BLaER1 treated with 17β-estradiol and CSF1 and Interleukin-3, amounts not matched to agents 10 nM and 100 nM (cell line): ENCODE results near the gene POLR3K.

Source experiments
- H3K27ac ChIP-seq, 11 experiments: shearing (Covaris generic); formaldehyde crosslinking; 2 replicates each; pipeline ENCODE4 v1.8.1; 2022
- H3K27me3 ChIP-seq, 11 experiments: shearing (Covaris generic); formaldehyde crosslinking; 2 replicates each; pipeline ENCODE4 v1.8.1; 2022
- H3K36me3 ChIP-seq, 11 experiments: shearing (Covaris generic); formaldehyde crosslinking; 2 replicates each; pipeline ENCODE4 v1.8.1; 2022
- H3K4me1 ChIP-seq, 10 experiments: shearing (Covaris generic); formaldehyde crosslinking; 2 replicates each; pipeline ENCODE4 v1.8.1; 2022
- H3K4me2 ChIP-seq, 11 experiments: shearing (Covaris generic); formaldehyde crosslinking; 2 replicates each; pipeline ENCODE4 v1.8.1; 2022
- H3K4me3 ChIP-seq, 10 experiments: shearing (Covaris generic); formaldehyde crosslinking; 2 replicates each; pipeline ENCODE4 v1.8.1; 2022
- H3K9ac ChIP-seq, 11 experiments: shearing (Covaris generic); formaldehyde crosslinking; 2 replicates each; pipeline ENCODE4 v1.8.1; 2022
- H3K9me3 ChIP-seq, 11 experiments: shearing (Covaris generic); formaldehyde crosslinking; replicated peaks in 1 of 11; 2 replicates each; pipeline ENCODE4 v1.8.1; 2022
- H4K20me1 ChIP-seq, 11 experiments: shearing (Covaris generic); formaldehyde crosslinking; 2 replicates each; pipeline ENCODE4 v1.8.1; 2022
- Cebpa-rat ChIP-seq, 11 experiments: shearing (Covaris generic); IDR thresholded peaks; 2 replicates each; pipeline ENCODE4 v1.8.1; 2022

Gene POLR3K

GRCh38 chr16:77273-77806, 23.9 kb upstream of the POLR3K start:
- no peak for TF ChIP-seq Cebpa-rat (IDR thresholded peaks at IDR 0.05)
- Histone ChIP-seq H3K36me3 (peaks cover 20 to 34% (median 24%) of the 10 kb centered on the region in 11 experiments), H3K9ac (peak overlapping the region; percentile 93 to 100 (median 98)), H4K20me1 (peaks cover 0 to 21% (median 0%) of the 10 kb centered on the region in 11 experiments; a peak in 5 of 22 replicates), H3K27me3 (peaks cover 0 to 22% (median 20%) of the 10 kb centered on the region in 11 experiments; a peak in 18 of 22 replicates), H3K4me2 (peak overlapping the region; percentile 96 to 100 (median 99)), H3K27ac (peak overlapping the region; percentile 93 to 99 (median 96)), H3K4me3 (peak overlapping the region; percentile 80 to 100 (median 93)), H3K4me1 (peaks cover 62 to 91% (median 87%) of the 10 kb centered on the region in 10 experiments), H3K9me3 (no peaks in the 10 kb centered on the region)

GRCh38 chr16:76535-77272, 23.3 kb upstream of the POLR3K start:
- Histone ChIP-seq H3K9me3 (no peaks in the 10 kb centered on the region), H3K4me1 (peaks cover 59 to 89% (median 84%) of the 10 kb centered on the region in 10 experiments), H3K4me2 (peak overlapping the region; percentile 96 to 100 (median 99)), H3K27ac (peak overlapping the region; percentile 93 to 99 (median 96)), H3K4me3 (peak overlapping the region; percentile 80 to 100 (median 93)), H4K20me1 (peaks cover 0 to 16% (median 1%) of the 10 kb centered on the region in 11 experiments; a peak in 4 of 22 replicates), H3K36me3 (peaks cover 19 to 28% (median 22%) of the 10 kb centered on the region in 11 experiments), H3K27me3 (peaks cover 4 to 29% (median 25%) of the 10 kb centered on the region in 11 experiments), H3K9ac (peak overlapping the region; percentile 93 to 100 (median 98))
- peak in 1 of 11 experiments; percentile 56; a peak in 4 of 22 replicates for TF ChIP-seq Cebpa-rat (IDR thresholded peaks at IDR 0.05)

DNA sequence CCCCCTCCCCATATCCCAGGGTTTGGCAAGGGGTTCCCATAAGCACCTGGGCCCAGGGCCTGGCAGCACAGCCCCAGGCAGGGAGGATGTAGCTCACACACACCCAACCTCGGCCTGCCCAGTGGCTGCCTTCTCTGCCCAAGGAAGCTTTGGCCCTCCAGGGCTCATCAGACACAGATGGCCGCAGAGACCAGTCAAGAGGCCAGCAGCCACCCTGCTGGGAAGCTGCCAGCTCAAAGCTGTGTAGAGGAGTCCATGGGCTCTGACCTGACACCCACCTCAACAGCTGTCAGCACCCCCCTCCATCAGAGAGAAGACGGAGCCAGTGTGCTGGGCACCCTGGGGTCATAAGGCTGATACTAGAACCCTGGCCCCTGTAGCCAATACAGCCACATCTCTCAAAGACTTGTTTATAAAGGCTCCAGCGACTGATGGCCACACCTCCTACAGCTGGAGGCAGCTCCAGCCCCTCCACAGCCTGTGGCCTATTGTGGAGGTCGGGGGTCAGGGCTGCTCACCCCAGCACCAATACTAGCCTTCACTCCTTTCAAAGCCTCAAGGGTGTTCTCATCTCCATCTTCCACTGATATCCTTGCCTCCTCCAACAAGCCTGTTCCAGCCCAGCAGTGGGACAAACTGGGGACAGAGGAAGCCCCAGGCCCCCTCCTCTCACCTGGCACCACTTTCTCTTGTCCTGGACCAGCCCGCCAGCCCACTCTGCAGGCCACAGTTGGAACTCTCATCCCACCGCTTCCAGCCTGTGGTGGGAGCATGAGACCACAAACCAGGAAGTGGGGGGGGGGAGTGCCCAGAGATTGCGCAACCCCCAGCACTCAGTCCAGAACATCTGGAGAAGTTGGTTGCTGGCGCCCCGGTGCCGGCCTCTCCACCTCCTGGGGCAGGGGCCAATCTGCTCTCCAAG, 22.4 kb upstream of the POLR3K start:
- TF ChIP-seq Cebpa-rat (IDR thresholded peaks at IDR 0.05): peak; percentile 97 to 100 (median 100)

DNA sequence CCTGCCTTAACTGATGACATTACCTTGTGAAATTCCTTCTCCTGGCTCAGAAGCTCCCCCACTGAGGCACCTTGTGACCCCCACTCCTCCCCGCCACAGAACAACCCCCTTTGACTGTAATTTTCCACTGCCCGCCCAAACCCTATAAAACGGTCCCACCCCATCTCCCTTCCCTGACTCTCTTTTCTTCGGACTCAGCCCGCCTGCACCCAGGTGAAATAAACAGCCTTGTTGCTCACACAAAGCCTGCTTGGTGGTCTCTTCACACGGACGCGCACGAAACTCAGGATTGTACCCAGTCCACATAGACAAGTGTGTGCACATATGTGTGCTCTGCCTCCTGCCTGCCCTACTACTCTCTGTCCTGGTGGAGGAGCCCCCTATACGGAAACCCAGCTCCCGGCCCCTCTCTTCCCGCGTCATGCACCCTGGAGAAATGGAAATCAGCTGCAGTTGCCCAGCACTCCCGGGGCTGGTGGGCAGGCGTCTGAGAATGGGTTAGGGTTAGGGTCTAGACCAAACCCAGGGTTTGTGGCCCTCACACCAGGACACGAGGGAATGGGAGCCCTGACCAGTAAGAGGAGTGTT, 21.4 kb upstream of the POLR3K start:
- H3K27me3 ChIP-seq: peaks cover 18 to 47% (median 44%) of the 10 kb centered on the region in 11 experiments
- peak overlapping the region in 9 of 11 experiments; percentile 95 to 99 (median 97); a peak in 17 of 22 replicates for H3K27ac ChIP-seq
- peaks cover 57 to 89% (median 80%) of the 10 kb centered on the region in 10 experiments for H3K4me1 ChIP-seq
- H3K4me3 ChIP-seq: peak overlapping the region in 2 of 10 experiments; percentile 80 to 93; a peak in 2 of 20 replicates
- peaks cover 5 to 10% (median 7%) of the 10 kb centered on the region in 11 experiments for H3K36me3 ChIP-seq
- H4K20me1 ChIP-seq: peaks cover 0 to 30% (median 14%) of the 10 kb centered on the region in 11 experiments; a peak in 13 of 22 replicates
- H3K9ac ChIP-seq: peak overlapping the region in 9 of 11 experiments; percentile 93 to 100 (median 98); a peak in 17 of 22 replicates
- H3K4me2 ChIP-seq: peak overlapping the region; percentile 96 to 100 (median 99)
- TF ChIP-seq Cebpa-rat (IDR thresholded peaks at IDR 0.05): no peak
- no peaks in the 10 kb centered on the region for H3K9me3 ChIP-seq

More for the DNA sequence above, 22.4 kb upstream of the POLR3K start:
- Histone ChIP-seq H3K27me3 (peaks cover 12 to 37% (median 34%) of the 10 kb centered on the region in 11 experiments), H3K4me2 (peak overlapping the region; percentile 96 to 100 (median 99)), H3K4me1 (peaks cover 59 to 90% (median 85%) of the 10 kb centered on the region in 10 experiments), H3K9me3 (no peaks in the 10 kb centered on the region), H3K9ac (peak overlapping the region; percentile 93 to 100 (median 98); a peak in 20 of 22 replicates), H4K20me1 (peaks cover 0 to 24% (median 6%) of the 10 kb centered on the region in 11 experiments; a peak in 11 of 22 replicates), H3K27ac (peak overlapping the region; percentile 93 to 99 (median 96); a peak in 21 of 22 replicates), H3K4me3 (peak overlapping the region; percentile 80 to 100 (median 93); a peak in 16 of 20 replicates), H3K36me3 (peaks cover 15 to 20% (median 17%) of the 10 kb centered on the region in 11 experiments)

DNA sequence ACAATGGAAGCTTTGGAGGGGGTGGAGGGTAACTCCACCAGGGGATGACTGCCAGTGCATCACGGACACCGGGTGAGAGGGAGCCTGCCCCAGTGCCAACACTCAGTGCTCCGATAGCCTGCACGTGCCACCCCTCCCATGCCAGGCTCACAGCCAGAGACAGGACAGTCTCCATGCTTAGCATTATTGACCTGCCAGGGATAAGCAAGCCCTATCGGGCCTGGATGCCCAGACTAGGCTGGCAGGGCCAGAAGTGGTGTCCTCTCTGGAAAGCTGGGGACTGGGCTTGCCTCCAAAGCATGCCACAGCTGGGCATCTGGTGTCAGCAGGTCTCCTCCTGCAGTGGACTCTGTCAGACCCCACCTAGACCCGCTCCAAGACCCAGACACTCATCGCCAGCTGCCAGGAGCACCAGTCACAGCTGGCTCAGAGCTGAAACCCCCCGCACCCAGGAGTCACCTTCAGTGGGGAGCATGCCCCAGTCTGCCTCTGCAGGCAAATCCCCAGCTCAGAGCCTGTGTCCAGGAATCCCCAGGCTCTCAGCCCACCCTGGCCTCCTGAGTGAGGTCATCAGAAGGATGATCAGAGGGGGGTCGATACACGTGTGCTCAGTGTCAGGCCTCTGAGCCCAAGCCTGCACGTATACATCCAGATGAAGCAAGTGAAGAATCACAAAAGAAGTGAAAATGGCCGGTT, 20.8 kb upstream of the POLR3K start:
- Histone ChIP-seq H3K4me1 (peaks cover 51 to 89% (median 80%) of the 10 kb centered on the region in 10 experiments), H3K9ac (peak overlapping the region in 6 of 11 experiments; percentile 11 to 73 (median 22); a peak in 8 of 22 replicates), H4K20me1 (peaks cover 0 to 30% (median 14%) of the 10 kb centered on the region in 11 experiments; a peak in 13 of 22 replicates), H3K4me2 (peak overlapping the region; percentile 96 to 100 (median 99); a peak in 20 of 22 replicates), H3K9me3 (no peaks in the 10 kb centered on the region), H3K27me3 (peaks cover 18 to 54% (median 47%) of the 10 kb centered on the region in 11 experiments), H3K4me3 (no peak overlapping the region), H3K36me3 (peaks cover 0 to 3% (median under 1%) of the 10 kb centered on the region in 11 experiments; a peak in 10 of 22 replicates), H3K27ac (peak overlapping the region in 8 of 11 experiments; percentile 36 to 99 (median 46); a peak in 15 of 22 replicates)
- TF ChIP-seq Cebpa-rat (IDR thresholded peaks at IDR 0.05): no peak

- Histone ChIP-seq H3K36me3 (no peaks in the 10 kb centered on the region), H3K4me2 (peak within 1 kb of the TSS; percentile 96 to 100 (median 99)), H4K20me1 (peaks cover 0 to 40% (median 15%) of the 10 kb centered on the region in 11 experiments; a peak in 13 of 22 replicates), H3K9ac (peak within 1 kb of the TSS; percentile 67 to 79 (median 76)), H3K4me3 (peak within 1 kb of the TSS; percentile 51 to 77 (median 64)), H3K9me3 (no peaks in the 10 kb centered on the region), H3K27me3 (peaks cover 18 to 56% (median 47%) of the 10 kb centered on the region in 11 experiments), H3K27ac (peak within 1 kb of the TSS; percentile 35 to 99 (median 64); a peak in 21 of 22 replicates), H3K4me1 (peaks cover 49 to 96% (median 85%) of the 10 kb centered on the region in 10 experiments)
- TF ChIP-seq Cebpa-rat (IDR thresholded peaks at IDR 0.05): no peak
These were observed 19.4 kb upstream of the POLR3K start, which contains the start of gene RHBDF1 for GRCh38 chr16:72561-73548. Gene RHBDF1 (minus strand): TSS chr16:72631. CDS start chr16:65015, 7,616 bp downstream.
